Trophoblast cell (in vitro differentiated cells and primary cell): ENCODE data around the gene SDR42E2.
A peak's percentile ranks its signal among the peaks of the same experiment; 100 is the strongest.

Experiments
- DNase-seq, 2 donors: peaks; one replicate each; pipeline ENCODE4 v3.0.0-alpha.2; 2016
- H2AFZ ChIP-seq: 2 replicates; pipeline ENCODE4 v1.6.1; 2013; ENCODE audit warnings: low read length, moderate library complexity, mild to moderate bottlenecking; ENCODE audit not compliant: insufficient read depth, poor library complexity
- H2AK5ac ChIP-seq: 2 replicates; pipeline ENCODE4 v1.6.1; 2013; ENCODE audit warnings: mild to moderate bottlenecking, low read length
- H2BK120ac ChIP-seq: 2 replicates; pipeline ENCODE4 v1.6.1; 2013; ENCODE audit warnings: low read length, mild to moderate bottlenecking, moderate library complexity; ENCODE audit not compliant: insufficient read depth, poor library complexity
- H2BK12ac ChIP-seq: 2 replicates; pipeline ENCODE4 v1.6.1; 2013; ENCODE audit warnings: mild to moderate bottlenecking, low read length, moderate library complexity
- H2BK5ac ChIP-seq: 2 replicates; pipeline ENCODE4 v1.6.1; 2013; ENCODE audit warnings: low read length, low read depth, moderate library complexity, mild to moderate bottlenecking; ENCODE audit not compliant: poor library complexity
- H3K14ac ChIP-seq: 2 replicates; pipeline ENCODE4 v1.6.1; 2013; ENCODE audit warnings: mild to moderate bottlenecking, low read length
- H3K18ac ChIP-seq: 2 replicates; pipeline ENCODE4 v1.6.1; 2013; ENCODE audit warnings: mild to moderate bottlenecking, low read length
- H3K23ac ChIP-seq: 2 replicates; pipeline ENCODE4 v1.6.1; 2013; ENCODE audit warnings: low read length
- H3K27ac ChIP-seq: 2 replicates; pipeline ENCODE4 v1.5.1; 2013; ENCODE audit warnings: low read depth, mild to moderate bottlenecking, inconsistent platforms, low read length, moderate library complexity
- H3K27me3 ChIP-seq: 2 replicates; pipeline ENCODE4 v1.6.1; 2013; ENCODE audit warnings: inconsistent platforms, mild to moderate bottlenecking, low read length, moderate library complexity; ENCODE audit not compliant: insufficient read depth
- H3K36me3 ChIP-seq, 2 experiments: 1 replicate in 1 of 2; 2 replicates in 1 of 2; pipeline ENCODE4 v1.6.1; 2013; ENCODE audit warnings: low read length in 2 of 2, mild to moderate bottlenecking in 2 of 2, moderate library complexity in 1 of 2; ENCODE audit not compliant: insufficient read depth in 2 of 2, control insufficient read depth in 1 of 2
- H3K4ac ChIP-seq: 2 replicates; pipeline ENCODE4 v1.6.1; 2013; ENCODE audit warnings: low read depth, mild to moderate bottlenecking, low read length, moderate library complexity
- H3K4me1 ChIP-seq, 2 experiments: 1 replicate in 1 of 2; 2 replicates in 1 of 2; pipeline ENCODE4 v1.6.1; 2013; ENCODE audit warnings: low read length in 2 of 2, mild to moderate bottlenecking in 2 of 2, moderate library complexity in 1 of 2; ENCODE audit not compliant: insufficient read depth in 2 of 2, control insufficient read depth in 1 of 2
- H3K4me2 ChIP-seq: 2 replicates; pipeline ENCODE4 v1.6.1; 2013; ENCODE audit warnings: inconsistent platforms, mild to moderate bottlenecking, low read length, moderate library complexity
- H3K4me3 ChIP-seq: 2 replicates; pipeline ENCODE4 v1.5.1; 2013; ENCODE audit warnings: mild to moderate bottlenecking, low read depth, low read length, inconsistent platforms
- H3K79me1 ChIP-seq: one replicate; pipeline ENCODE4 v1.6.1; 2013; ENCODE audit warnings: low read length
- H3K79me2 ChIP-seq: 2 replicates; pipeline ENCODE4 v1.6.1; 2013; ENCODE audit warnings: low read length, mild to moderate bottlenecking; ENCODE audit not compliant: control insufficient read depth, insufficient read depth, poor library complexity
- H3K9ac ChIP-seq: 2 replicates; pipeline ENCODE4 v1.6.1; 2013; ENCODE audit warnings: mild to moderate bottlenecking, low read length
- H3K9me3 ChIP-seq: 2 replicates; pipeline ENCODE4 v1.6.1; 2013; ENCODE audit warnings: low read depth, mild to moderate bottlenecking, control low read depth, inconsistent platforms, low read length; ENCODE audit not compliant: insufficient read depth
- H4K12ac ChIP-seq: 2 replicates; pipeline ENCODE4 v1.6.1; 2013; ENCODE audit warnings: low read depth, mild to moderate bottlenecking, low read length, moderate library complexity
- H4K8ac ChIP-seq: 2 replicates; pipeline ENCODE4 v1.6.1; 2013; ENCODE audit warnings: low read depth, mild to moderate bottlenecking, low read length, moderate library complexity
- H4K91ac ChIP-seq: one replicate; pipeline ENCODE4 v1.6.1; 2013; ENCODE audit warnings: low read depth, mild to moderate bottlenecking, low read length, moderate library complexity
- whole genome bisulfite sequencing: extraction: QIAGEN DNeasy Blood & Tissue Kit; methylation state at CpG from one replicate; pipeline ENCODE4 v1.1.7; 2013; ENCODE audit warnings: missing lambda C conversion rate; ENCODE audit not compliant: insufficient read length, insufficient coverage; ENCODE audit errors: extremely low coverage; 5-methylcytosine and 5-hydroxymethylcytosine counted together

SDR42E2 gene

DNA sequence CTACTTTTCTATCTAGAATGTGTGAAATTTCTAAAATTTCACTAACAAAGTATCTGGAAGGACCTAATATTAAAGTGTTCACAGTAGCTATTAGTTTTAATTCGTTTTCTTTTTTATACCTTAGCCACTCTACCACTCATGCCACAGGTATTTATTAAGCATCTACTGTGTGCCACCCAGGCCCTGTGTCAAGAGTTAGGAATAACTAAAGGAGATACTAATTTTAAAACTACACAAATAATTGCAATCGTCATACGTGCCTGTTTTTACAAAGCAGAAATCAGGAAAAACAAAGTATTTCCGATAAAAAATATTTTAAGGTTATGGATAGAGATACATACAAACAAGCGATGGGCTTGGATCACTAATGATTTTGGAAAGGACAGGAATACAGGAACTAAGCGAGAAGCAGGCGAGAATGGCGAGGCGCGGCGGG, 43.3 kb downstream of the SDR42E2 start:
- no peak overlapping the region for H3K4ac ChIP-seq
- no peak overlapping the region for H3K18ac ChIP-seq
- WGBS: no CpG with 5 or more reads among the region's 11 CpGs
- no peak overlapping the region for H4K12ac ChIP-seq
- H3K4me3 ChIP-seq: no peak overlapping the region
- no peak overlapping the region for H3K27ac ChIP-seq
- H4K8ac ChIP-seq: no peak overlapping the region
- no peak overlapping the region for H3K14ac ChIP-seq
- H4K91ac ChIP-seq: no peak overlapping the region
- no peaks in the 10 kb centered on the region for H3K36me3 ChIP-seq
- no peak overlapping the region for H2AK5ac ChIP-seq
- H2BK12ac ChIP-seq: no peak overlapping the region
- H3K79me1 ChIP-seq: peaks cover 5% of the 10 kb centered on the region
- no peak overlapping the region for H2BK5ac ChIP-seq
- no peak overlapping the region for H3K9ac ChIP-seq
- DNase-seq: peak in 1 of 2 donors; percentile 44
- no peak overlapping the region for H3K23ac ChIP-seq
- H3K4me1 ChIP-seq: peaks cover 0 to 7% of the 10 kb centered on the region in 2 experiments
- peak overlapping the region; percentile 99 for H3K4me2 ChIP-seq
- no peak overlapping the region for H2BK120ac ChIP-seq
- no peaks in the 10 kb centered on the region for H3K27me3 ChIP-seq
- peaks cover 5% of the 10 kb centered on the region for H3K79me2 ChIP-seq
- peaks cover 2% of the 10 kb centered on the region for H3K9me3 ChIP-seq
- H2AFZ ChIP-seq: no peak overlapping the region

DNA sequence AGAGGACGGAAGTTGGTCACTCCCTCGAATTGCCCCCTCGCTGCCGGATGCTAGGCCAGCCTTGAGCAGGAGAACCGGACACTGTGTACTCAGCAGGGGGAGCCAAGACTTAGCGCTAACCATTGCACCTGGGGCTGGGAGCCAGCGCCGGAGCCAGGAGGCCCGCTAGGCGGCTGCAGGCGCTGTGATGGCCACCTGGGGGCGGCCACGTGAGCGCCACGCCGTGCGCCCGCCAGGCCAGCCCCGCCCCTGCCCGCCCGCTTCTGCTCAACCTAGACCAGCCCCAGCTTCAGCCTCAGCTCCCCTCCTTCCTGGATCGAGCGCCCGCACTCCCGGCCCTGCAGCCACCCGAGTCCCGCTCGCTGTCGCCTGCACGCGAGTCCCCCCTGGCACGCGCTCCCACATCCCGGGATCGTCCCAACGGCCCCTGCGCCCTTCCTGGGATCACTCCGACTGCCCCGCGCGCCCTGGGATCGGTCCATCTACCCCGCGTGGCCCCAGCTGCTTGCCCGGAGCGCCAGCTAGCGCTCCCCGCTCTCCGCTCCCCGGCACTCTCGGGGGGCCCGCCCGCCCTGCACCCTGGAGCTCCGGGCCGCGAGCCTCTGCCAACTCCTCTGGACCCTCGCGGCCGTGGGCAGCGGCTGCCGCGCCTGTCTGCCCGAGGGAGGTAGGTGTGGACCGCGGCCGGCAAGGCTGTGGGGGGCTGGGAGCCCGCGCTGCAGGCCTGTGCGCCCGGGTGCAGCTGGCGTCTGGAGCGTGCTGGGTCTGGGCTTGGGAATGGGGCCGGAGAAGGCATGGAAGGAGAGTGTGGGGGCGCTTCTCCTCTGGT, 43.9 kb downstream of the SDR42E2 start, which contains the start of gene EEF2K:
Gene EEF2K (plus strand): TSS at position 266 of the 829 bp plus-strand sequence. CDS start 19,452 bp downstream, outside the sequence.
- Histone ChIP-seq H2BK120ac (peak within 1 kb of the TSS; percentile 23), H2AFZ (peak within 1 kb of the TSS; percentile 39), H3K18ac (peak within 1 kb of the TSS; percentile 28), H4K8ac (peak within 1 kb of the TSS; percentile 50), H3K4me1 (peaks cover 0 to 7% of the 10 kb centered on the region in 2 experiments), H3K14ac (peak within 1 kb of the TSS; percentile 9), H2BK5ac (no peak within 1 kb of the TSS), H4K91ac (peak within 1 kb of the TSS; percentile 42), H4K12ac (peak within 1 kb of the TSS; percentile 33), H3K9ac (peak within 1 kb of the TSS; percentile 90), H3K79me2 (peaks cover 5% of the 10 kb centered on the region), H3K9me3 (peaks cover 4% of the 10 kb centered on the region), H3K79me1 (peaks cover 5% of the 10 kb centered on the region), H3K4me3 (peak within 1 kb of the TSS; percentile 99), H3K27ac (peak within 1 kb of the TSS; percentile 16), H3K36me3 (no peaks in the 10 kb centered on the region), H3K23ac (no peak within 1 kb of the TSS), H2AK5ac (no peak within 1 kb of the TSS), H3K27me3 (no peaks in the 10 kb centered on the region), H2BK12ac (no peak within 1 kb of the TSS), H3K4me2 (peak within 1 kb of the TSS; percentile 99), H3K4ac (peak within 1 kb of the TSS; percentile 36)
- no CpG with 5 or more reads among the region's 74 CpGs for WGBS
- DNase-seq: peak; percentile 98

DNA sequence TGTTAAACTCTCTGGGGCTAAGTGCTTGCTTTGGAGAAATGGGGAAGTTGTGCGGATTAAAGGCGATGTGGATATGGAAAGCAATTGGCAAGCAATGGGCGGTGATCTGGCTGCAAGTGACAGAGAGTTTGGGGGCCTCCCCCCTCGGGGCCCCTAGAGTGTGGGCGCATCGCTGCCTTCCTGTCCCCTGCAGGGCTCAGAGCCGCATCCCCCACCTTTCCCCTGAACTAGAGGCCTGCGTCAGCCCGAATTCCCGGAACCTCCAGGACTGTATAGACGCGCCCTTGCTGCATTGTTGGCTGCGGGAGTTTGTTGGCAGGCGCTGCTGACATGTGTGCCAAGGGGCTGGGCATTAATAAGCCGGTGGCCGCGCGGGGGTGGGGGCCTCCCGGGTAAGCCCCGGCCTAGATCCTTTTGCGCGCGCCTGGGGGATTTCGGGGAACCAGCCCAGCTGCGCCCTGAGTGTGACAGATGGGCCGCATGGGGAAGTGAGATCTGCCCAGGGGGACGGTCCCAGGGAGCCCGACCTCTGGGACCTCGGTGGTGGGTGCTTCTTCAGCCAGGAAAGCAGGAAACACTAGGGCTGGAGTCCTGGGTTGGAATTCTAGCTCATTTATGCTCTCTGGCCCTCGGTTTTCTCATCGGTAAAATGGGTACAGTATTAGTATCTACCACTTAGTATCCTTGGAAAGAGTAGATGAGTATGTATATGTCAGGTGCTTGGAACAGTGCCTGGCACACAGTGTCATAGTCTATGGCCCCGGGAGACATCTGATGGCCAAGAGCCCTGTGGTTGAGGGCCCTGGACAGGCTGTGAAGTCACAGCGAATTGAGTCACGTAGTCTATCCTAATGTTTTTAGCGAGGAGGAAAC, 44.8 kb downstream of the SDR42E2 start:
- Histone ChIP-seq H3K4me1 (peaks cover 2 to 7% of the 10 kb centered on the region in 2 experiments), H2AFZ (peak overlapping the region; percentile 39), H3K4ac (no peak overlapping the region), H2BK5ac (no peak overlapping the region), H3K23ac (no peak overlapping the region), H3K9me3 (peaks cover 2% of the 10 kb centered on the region), H3K4me3 (peak overlapping the region; percentile 99), H3K79me1 (peaks cover 5% of the 10 kb centered on the region), H3K36me3 (no peaks in the 10 kb centered on the region), H4K12ac (no peak overlapping the region), H3K27ac (no peak overlapping the region), H3K4me2 (peak overlapping the region; percentile 99), H2AK5ac (no peak overlapping the region), H3K18ac (peak overlapping the region; percentile 28), H4K8ac (peak overlapping the region; percentile 21), H3K27me3 (no peaks in the 10 kb centered on the region), H2BK120ac (no peak overlapping the region), H3K9ac (peak overlapping the region; percentile 90), H2BK12ac (no peak overlapping the region), H3K79me2 (peaks cover 5% of the 10 kb centered on the region), H3K14ac (no peak overlapping the region), H4K91ac (no peak overlapping the region)
- WGBS: no CpG with 5 or more reads among the region's 35 CpGs
- peak; percentile 42 to 47 for DNase-seq

DNA sequence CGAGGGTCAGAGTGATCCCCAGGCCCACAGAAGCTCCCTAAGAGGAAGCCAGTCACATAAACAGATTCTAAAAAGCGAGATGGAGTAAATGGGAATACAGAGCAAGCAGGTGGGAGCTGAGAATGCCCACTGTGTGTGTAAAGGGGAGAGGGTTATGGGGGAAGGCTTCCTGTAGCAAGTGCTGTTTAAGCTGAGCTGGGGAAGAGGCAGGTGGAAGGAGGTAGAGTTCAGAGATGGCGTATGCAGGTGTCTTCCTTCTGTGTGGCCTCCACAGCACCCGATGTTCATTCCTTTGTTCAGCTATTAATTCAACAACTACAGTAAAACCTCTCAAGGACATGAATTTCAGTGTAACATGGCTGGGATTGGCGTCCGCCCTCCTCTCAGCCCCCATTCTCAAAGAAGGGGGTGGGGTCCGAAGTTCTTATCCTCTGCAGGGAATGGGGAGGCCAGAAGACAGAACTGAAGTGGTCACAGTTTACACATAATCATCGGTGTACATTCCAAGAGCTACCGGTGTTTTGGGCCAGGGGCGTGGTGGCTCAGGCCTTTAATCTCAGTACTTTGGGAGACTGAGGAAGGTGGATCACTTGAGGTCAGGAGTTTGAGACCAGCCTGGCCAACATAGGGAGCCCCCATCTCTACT, 45.5 kb downstream of the SDR42E2 start:
- no peaks in the 10 kb centered on the region for H3K27me3 ChIP-seq
- H2AFZ ChIP-seq: no peak overlapping the region
- H3K23ac ChIP-seq: no peak overlapping the region
- WGBS: no CpG with 5 or more reads among the region's 10 CpGs
- peaks cover 2 to 7% of the 10 kb centered on the region in 2 experiments for H3K4me1 ChIP-seq
- no peak overlapping the region for H4K12ac ChIP-seq
- H3K79me2 ChIP-seq: peaks cover 5% of the 10 kb centered on the region
- H4K91ac ChIP-seq: no peak overlapping the region
- H2BK12ac ChIP-seq: no peak overlapping the region
- no peak overlapping the region for H2AK5ac ChIP-seq
- no peak overlapping the region for H3K4me2 ChIP-seq
- peaks cover 2% of the 10 kb centered on the region for H3K9me3 ChIP-seq
- no peak for DNase-seq
- no peak overlapping the region for H3K4me3 ChIP-seq
- H3K36me3 ChIP-seq: no peaks in the 10 kb centered on the region
- H3K27ac ChIP-seq: no peak overlapping the region
- H4K8ac ChIP-seq: no peak overlapping the region
- H2BK120ac ChIP-seq: no peak overlapping the region
- no peak overlapping the region for H3K4ac ChIP-seq
- H3K14ac ChIP-seq: no peak overlapping the region
- H3K79me1 ChIP-seq: peaks cover 5% of the 10 kb centered on the region
- no peak overlapping the region for H3K9ac ChIP-seq
- no peak overlapping the region for H2BK5ac ChIP-seq
- no peak overlapping the region for H3K18ac ChIP-seq
